Neuron (in vitro differentiated cells): ENCODE measurements around the gene FXYD5.

ENCODE experiments used
- H2AFZ ChIP-seq: one replicate; pipeline ENCODE4 v1.6.1; 2013; ENCODE audit warnings: low read depth, mild to moderate bottlenecking, inconsistent platforms, low read length, moderate library complexity
- H3K27me3 ChIP-seq: one replicate; pipeline ENCODE4 v1.6.1; 2013; ENCODE audit warnings: low read length; ENCODE audit not compliant: insufficient read depth
- H3K36me3 ChIP-seq: one replicate; pipeline ENCODE4 v1.6.1; 2013; ENCODE audit warnings: low read length; ENCODE audit not compliant: insufficient read depth
- H3K4me1 ChIP-seq: one replicate; pipeline ENCODE4 v1.6.1; 2013; ENCODE audit warnings: low read length; ENCODE audit not compliant: insufficient read depth
- H3K4me3 ChIP-seq: 2 replicates; pipeline ENCODE4 v1.5.1; 2013; ENCODE audit warnings: mild to moderate bottlenecking, low read length, moderate library complexity
- H3K9me3 ChIP-seq: one replicate; pipeline ENCODE4 v1.6.1; 2013; ENCODE audit warnings: low read length

The FXYD5 gene

DNA sequence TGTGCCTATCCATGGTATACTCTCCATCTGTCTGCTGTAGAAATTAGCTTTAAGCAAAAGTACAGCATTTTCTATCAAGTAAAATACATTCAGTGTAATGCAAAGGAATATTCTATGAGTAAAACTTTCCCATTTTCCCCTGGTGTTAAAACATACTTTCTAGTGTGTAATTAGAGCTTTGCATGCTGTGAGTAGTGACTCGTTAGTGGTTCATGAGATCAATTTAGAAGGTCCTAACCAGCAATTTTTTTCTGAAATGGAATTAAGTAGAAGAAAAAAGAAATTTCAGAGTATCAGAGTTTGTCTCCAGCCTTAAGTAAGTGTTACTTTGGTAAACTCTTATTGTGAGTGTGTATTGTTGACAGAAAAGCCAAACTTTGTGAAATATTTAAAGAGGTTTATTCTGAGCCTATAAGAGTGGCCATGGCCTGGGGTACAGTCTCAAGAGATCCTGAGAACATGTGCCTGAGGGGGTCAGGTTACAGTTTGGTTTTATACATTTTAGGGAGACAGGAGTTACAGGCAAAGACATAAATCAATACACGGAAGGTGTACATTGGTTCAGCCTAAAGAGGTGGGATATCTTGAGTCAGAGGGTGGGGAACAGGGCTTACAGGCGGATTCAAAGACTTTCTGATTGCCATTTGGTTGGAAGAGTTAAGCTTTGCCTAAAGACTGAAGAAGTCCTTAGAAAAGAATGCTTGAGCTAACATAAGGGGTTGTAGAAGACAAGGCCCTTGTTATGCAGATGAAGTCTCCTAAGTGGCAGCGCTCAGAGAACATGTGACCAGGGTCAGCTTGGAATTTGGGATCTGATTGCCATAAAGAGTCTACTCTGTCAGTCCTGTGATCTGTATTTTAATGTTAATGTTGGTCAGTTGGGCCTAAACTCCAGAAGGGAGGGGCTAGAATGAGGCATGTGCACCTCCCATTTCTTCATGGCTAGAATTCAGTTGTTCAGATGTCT, 48.5 kb downstream of the FXYD5 start:
- Histone ChIP-seq H3K4me1 (peaks cover 11% of the 10 kb centered on the region), H2AFZ (no peak overlapping the region), H3K27me3 (peaks cover 5% of the 10 kb centered on the region), H3K36me3 (no peaks in the 10 kb centered on the region), H3K9me3 (no peaks in the 10 kb centered on the region), H3K4me3 (no peak overlapping the region)

DNA sequence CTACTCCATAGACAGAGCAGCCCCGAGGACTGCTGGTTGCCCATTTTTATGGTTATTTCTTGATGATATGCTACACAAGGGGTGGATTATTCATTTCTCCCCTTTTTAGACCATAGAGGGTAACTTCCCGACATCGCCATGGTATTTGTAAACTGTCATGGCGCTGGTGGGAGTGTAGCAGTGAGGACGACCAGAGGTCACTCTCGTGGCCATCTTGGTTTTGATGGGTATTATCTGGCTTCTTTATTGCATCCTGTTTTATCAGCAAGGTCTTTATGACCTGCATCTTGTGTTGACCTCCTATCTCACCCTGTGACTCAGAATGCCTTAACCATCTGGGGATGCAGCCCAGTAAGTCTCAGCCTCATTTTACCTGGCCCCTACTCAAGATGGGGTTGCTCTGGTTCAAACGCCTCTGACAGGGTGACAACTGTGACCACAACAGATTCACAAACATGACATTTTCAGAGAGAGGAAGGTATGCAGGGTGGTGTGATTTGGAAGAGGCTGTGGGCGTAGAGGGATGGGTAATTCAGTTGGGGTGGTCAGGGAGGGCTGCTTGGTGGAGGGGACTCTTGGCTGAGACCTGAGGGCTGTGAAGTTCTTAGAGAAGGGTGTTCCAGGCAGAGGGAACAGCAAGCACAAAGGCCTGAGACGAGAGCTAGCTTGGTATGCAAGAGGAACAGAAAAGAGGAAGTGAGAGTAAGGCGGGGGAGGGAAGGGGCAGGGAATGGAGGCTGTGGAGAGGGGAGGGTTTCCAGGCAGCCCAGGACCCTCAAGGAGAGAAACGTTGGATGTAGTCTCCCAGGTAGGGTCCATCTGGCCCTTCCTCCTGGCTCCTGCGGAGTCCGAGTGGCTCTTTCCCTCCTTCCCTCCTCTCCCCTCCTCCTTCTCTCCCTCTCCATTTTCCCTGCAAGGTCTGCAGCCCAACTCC, 50.5 kb downstream of the FXYD5 start:
- H3K4me1 ChIP-seq, result peaks cover 11% of the 10 kb centered on the region
- H3K36me3 ChIP-seq, result no peaks in the 10 kb centered on the region
- no peak overlapping the region for H3K4me3 ChIP-seq
- H2AFZ ChIP-seq, result no peak overlapping the region
- H3K9me3 ChIP-seq, result no peaks in the 10 kb centered on the region
- no peaks in the 10 kb centered on the region for H3K27me3 ChIP-seq

DNA sequence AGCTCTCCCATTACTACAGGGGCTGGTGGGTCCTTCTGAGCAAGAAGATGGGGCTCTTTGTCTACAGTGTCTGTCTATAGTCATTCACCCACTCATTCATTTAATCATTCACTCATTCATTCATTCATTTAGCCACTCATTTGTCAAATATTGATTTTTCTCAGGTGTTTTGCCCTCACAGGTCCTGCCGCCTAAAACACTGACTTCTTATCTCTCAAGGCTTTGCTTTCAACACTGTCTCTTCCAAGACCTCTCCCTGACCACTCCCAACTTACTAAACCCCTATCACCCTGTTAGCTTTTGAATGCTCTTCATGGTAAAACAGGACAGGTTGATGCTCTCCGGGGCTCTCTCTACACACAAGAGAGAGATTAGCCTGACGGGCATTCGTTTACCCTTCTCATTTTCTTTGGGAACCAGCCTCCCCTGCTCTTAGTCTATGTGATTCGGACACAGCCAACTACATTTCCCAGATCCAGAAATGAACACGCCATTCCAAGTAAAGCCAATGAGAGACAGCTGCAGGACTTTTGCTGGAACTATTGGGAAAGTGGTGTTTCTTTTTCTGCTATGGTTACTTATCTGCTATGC, 51.3 kb downstream of the FXYD5 start:
- Histone ChIP-seq H3K4me3 (no peak overlapping the region), H3K9me3 (no peaks in the 10 kb centered on the region), H3K27me3 (no peaks in the 10 kb centered on the region), H2AFZ (no peak overlapping the region), H3K4me1 (peaks cover 11% of the 10 kb centered on the region), H3K36me3 (no peaks in the 10 kb centered on the region)

DNA sequence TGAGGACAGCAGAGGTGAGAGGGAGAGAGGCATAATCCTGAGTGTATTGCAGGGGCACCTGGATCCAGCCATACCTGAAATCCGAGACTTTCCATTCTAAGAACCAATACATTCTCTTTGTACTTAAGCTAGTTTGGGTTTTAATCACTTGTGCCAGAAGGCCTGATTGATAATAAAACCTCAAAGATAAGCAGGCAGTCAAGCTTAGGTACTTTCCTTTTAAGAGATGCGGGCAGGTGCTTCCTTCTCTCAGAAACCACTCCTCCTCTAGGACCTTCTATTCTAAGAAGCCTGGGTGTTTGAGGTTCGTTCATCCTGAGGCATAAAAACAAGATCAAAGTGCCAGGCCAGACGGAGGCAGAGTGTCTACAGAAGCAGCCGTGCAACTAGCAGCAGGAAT, 51.8 kb downstream of the FXYD5 start:
- Histone ChIP-seq H3K4me3 (no peak overlapping the region), H2AFZ (no peak overlapping the region), H3K27me3 (no peaks in the 10 kb centered on the region), H3K9me3 (no peaks in the 10 kb centered on the region), H3K36me3 (no peaks in the 10 kb centered on the region), H3K4me1 (peaks cover 11% of the 10 kb centered on the region)

DNA sequence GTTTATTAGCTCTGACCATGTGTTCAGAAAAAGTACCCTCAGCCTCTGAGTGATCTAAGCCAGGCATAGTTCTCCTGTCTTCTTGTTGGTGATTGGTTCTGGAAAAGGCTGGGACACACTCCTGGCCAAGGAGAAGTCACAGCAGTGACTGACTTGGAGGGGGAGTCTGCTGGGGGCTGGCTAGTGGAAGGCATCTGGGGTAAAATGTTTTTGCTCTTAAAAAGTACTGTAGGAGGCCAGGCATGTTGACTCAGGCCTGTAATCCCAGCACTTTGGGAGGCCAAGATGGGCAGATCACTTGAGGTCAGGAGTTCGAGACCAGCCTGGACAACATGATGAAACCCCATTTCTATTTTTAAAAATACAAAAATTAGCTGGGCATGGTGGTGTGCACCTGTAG, 52.3 kb downstream of the FXYD5 start:
- no peaks in the 10 kb centered on the region for H3K36me3 ChIP-seq
- H2AFZ ChIP-seq, result no peak overlapping the region
- H3K4me3 ChIP-seq, result no peak overlapping the region
- no peaks in the 10 kb centered on the region for H3K9me3 ChIP-seq
- no peaks in the 10 kb centered on the region for H3K27me3 ChIP-seq
- peaks cover 11% of the 10 kb centered on the region for H3K4me1 ChIP-seq

DNA sequence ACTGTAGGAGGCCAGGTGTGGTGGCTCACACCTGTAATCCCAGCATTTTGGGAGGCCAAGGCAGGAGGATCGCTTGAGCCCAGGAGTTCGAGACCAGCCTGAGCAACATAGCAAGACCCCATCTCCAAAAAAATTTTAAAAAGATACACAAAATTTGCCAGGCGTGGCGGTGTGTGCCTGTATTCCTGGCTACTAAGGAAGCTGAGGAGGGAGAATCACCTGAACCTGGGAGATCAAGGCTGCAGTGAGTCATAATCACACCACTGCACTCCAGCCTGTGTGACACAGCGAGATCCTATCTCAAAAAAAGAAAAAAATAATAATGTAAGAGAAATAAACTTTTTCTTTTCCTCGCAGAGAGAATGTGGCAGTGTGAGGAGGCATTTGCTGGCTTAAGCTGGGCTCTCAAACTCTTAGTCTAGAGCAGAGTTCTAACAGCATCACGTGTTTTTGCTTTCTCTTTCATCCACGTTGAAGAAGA, 52.9 kb downstream of the FXYD5 start:
- H3K9me3 ChIP-seq, result no peaks in the 10 kb centered on the region
- no peaks in the 10 kb centered on the region for H3K27me3 ChIP-seq
- peaks cover 11% of the 10 kb centered on the region for H3K4me1 ChIP-seq

DNA sequence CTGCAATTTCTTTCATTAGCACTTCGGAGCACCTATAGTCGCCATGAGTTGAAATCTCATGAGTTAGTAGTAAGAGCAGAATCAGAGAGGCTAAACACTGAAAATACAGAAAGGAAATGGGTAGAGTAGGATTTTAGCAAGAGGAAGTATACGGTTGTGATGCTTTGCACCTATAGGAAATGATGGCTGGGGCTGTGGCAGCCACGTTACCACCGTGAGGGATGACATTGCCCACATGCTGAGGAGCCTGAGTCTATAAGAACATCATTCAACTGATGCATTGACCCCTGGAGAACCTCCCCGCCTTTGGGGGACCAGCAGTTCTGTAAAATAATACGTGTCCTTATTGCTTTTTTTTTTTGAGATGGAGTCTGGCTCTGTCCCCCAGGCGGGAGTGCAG, 53.6 kb downstream of the FXYD5 start:
- Histone ChIP-seq H3K9me3 (no peaks in the 10 kb centered on the region), H3K36me3 (no peaks in the 10 kb centered on the region), H3K27me3 (no peaks in the 10 kb centered on the region), H3K4me3 (no peak overlapping the region), H2AFZ (no peak overlapping the region), H3K4me1 (peaks cover 9% of the 10 kb centered on the region)

More for the DNA sequence above, 52.9 kb downstream of the FXYD5 start:
- H3K4me3 ChIP-seq, result no peak overlapping the region
- H3K36me3 ChIP-seq, result no peaks in the 10 kb centered on the region
- no peak overlapping the region for H2AFZ ChIP-seq

DNA sequence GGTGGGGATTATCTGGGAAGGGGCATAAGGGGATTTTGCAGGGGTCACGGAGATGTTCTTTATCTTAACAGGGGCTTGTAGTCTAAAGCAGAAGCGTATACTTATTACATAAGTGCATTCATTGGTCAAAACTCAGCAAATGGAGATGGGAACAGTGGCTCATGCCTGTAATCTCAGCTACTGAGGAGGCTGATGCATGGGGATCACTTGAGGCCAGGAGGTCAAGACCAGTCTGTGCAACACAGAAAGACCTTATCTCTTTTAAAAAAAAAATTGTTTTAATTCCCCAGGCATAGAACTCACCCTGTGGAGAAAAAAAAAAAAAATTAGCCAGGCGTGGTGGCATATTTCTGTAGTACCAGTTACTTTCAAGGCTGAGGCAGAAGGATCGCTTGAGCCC, 55.1 kb downstream of the FXYD5 start:
- H3K9me3 ChIP-seq, result no peaks in the 10 kb centered on the region
- H3K4me1 ChIP-seq, result no peaks in the 10 kb centered on the region
- no peaks in the 10 kb centered on the region for H3K36me3 ChIP-seq
- H3K4me3 ChIP-seq, result no peak overlapping the region
- H2AFZ ChIP-seq, result no peak overlapping the region
- H3K27me3 ChIP-seq, result no peaks in the 10 kb centered on the region

DNA sequence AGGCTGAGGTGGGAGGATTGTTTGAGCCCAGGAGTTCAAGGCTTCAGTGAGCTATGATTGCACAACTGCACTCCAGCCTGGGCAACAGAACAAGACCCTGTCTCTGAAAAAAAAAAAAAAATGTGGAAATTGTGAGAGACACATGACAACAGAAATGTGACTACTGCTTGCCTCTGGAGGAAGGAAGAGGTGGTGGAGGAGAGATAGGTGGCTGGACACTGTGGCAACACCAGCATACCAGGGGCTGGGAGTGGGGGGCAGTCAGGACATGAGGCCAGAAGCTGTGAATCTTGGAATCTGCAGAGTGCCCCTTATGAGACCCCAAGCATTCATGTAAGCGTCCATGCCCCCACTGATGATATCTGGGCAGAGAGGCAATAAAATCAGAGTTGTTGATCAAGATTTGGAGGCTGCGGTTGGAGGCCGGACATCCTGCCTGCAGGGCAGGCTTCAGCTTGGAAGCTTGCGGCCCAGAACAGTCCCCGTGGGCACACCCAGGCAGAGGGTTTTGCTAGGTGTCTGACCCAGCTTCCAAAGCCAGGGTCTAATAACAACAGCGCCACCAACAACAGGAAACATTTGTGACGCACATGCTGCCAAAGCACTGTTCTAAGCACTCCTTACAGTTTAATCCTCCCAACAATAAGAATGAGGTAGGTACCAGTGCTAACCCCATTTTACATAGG, 57.2 kb downstream of the FXYD5 start:
- H2AFZ ChIP-seq, result no peak overlapping the region
- no peaks in the 10 kb centered on the region for H3K27me3 ChIP-seq
- no peaks in the 10 kb centered on the region for H3K9me3 ChIP-seq
- no peak overlapping the region for H3K4me3 ChIP-seq
- H3K4me1 ChIP-seq, result no peaks in the 10 kb centered on the region
- no peaks in the 10 kb centered on the region for H3K36me3 ChIP-seq

DNA sequence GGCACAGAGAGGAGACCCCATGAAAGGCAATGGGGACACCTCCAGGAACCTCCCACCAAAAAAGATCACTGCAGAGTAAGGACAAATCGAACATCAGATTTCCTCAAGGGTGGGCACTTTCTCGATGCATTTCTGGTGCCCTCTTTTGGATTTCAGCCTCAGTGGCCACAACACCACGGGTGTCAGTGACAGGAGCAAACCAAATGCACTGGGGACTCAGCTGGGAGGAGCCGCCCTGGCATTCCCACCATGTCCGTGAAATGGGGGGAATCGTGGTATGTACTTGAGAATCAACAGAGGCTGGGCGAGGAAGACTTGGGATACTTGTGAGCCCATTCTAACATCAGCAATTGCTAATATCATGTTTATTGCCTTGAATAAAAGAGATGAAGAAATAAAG, 57.7 kb downstream of the FXYD5 start:
- no peaks in the 10 kb centered on the region for H3K9me3 ChIP-seq
- no peaks in the 10 kb centered on the region for H3K36me3 ChIP-seq
- no peak overlapping the region for H2AFZ ChIP-seq
- no peak overlapping the region for H3K4me3 ChIP-seq
- H3K4me1 ChIP-seq, result no peaks in the 10 kb centered on the region
- H3K27me3 ChIP-seq, result no peaks in the 10 kb centered on the region

DNA sequence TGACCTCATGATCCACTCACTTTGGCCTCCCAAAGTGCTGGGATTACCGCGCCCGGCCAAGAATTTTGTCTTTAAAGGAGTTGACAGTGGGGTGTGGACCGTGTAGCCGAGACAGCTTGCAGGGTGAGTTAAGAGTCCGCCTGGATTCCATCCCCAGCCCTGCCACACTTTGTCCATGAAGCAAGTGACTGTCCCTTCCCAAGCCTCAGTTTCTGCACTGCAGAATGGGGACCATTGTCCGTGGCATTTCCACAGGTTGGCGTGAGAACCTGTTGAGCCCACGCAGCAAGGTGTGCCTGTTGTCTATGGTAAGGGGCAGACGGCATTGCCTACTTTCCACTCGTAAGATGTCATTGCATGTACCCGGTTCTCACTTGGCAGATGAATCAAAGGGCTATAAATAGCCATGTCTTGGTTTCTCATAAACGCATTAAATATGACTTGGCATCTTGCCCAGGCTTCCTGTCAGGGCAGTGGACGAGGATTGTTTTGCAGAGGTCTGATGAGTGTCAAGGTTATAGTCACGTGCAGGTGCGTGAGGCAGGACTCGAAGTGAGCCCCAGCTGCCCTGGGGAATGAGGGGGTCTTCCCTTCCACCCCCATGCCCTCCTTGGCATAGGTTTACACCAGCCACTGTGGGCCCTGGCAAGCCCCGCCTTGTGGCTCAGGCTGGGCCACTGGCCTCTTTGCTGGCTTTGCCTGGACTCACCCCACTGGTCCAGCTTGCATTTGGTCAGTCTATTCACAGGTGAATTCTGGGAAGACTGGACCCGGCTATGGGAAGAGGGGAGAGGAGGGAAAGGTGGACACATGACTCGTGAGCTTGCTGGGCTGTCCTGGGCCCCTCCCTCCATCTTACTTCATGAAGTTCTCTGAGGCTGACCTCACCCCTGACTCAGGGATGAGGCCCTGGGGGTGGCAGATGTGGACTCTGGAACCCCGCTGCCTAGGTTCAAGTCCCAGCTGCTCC, 59.4 kb downstream of the FXYD5 start:
- no peaks in the 10 kb centered on the region for H3K4me1 ChIP-seq
- no peak overlapping the region for H3K4me3 ChIP-seq
- H3K9me3 ChIP-seq, result no peaks in the 10 kb centered on the region
- no peaks in the 10 kb centered on the region for H3K36me3 ChIP-seq
- H2AFZ ChIP-seq, result no peak overlapping the region
- H3K27me3 ChIP-seq, result no peaks in the 10 kb centered on the region
